Measurements from ENCODE around the gene EZH1.
"Not testable (repeated sequence)": the region's sequence is repeated elsewhere in the genome, so short reads cannot be mapped to it uniquely, and the experiment has no call there.

Gene EZH1

GRCh38 chr17:42748202-42748907 is 3.5 kb upstream of the EZH1 start:
- Histone ChIP-seq H3K36me3 (ENCODE audit: insufficient read depth, low read length) (no peaks in the 10 kb centered on the region), H3K27me3 (ENCODE audit: insufficient read depth, low read length) (peaks cover 17% of the 10 kb centered on the region), H3K4me3 (ENCODE audit: low read length) (no peak overlapping the region), H3K4me1 (ENCODE audit: insufficient read depth, low read length) (peaks cover 26% of the 10 kb centered on the region), H3K9ac (ENCODE audit: low read depth, low read length) (no peak overlapping the region), H3K9me3 (ENCODE audit: insufficient read depth, low read depth, low read length) (peaks cover 3% of the 10 kb centered on the region; the same call in 1 of the 2 replicates), H3K27ac (ENCODE audit: low read depth, low read length) (no peak overlapping the region)
- WGBS, result 59% methylated on average over 6 of the region's 7 CpGs

- Histone ChIP-seq H3K4me3 (ENCODE audit: low read length) (peak overlapping the region; percentile 69), H3K27me3 (ENCODE audit: insufficient read depth, low read length) (peaks cover 17% of the 10 kb centered on the region), H3K27ac (ENCODE audit: low read depth, low read length) (peak overlapping the region; percentile 84; the same call in 1 of the 2 replicates), H3K9me3 (ENCODE audit: insufficient read depth, low read depth, low read length) (peaks cover 3% of the 10 kb centered on the region; the same call in 1 of the 2 replicates), H3K36me3 (ENCODE audit: insufficient read depth, low read length) (no peaks in the 10 kb centered on the region), H3K4me1 (ENCODE audit: insufficient read depth, low read length) (peaks cover 29% of the 10 kb centered on the region), H3K9ac (ENCODE audit: low read depth, low read length) (peak overlapping the region; percentile 75)
- 3% methylated on average over 30 of the region's 32 CpGs for WGBS
These were observed 496 bp downstream of the EZH1 start for GRCh38 chr17:42744283-42744805.

- peak overlapping the region; percentile 75 for H3K9ac ChIP-seq (ENCODE audit: low read depth, low read length)
- peaks cover 23% of the 10 kb centered on the region for H3K4me1 ChIP-seq (ENCODE audit: insufficient read depth, low read length)
- H3K27me3 ChIP-seq (ENCODE audit: insufficient read depth, low read length), result peaks cover 17% of the 10 kb centered on the region
- H3K9me3 ChIP-seq (ENCODE audit: insufficient read depth, low read depth, low read length), result peaks cover 3% of the 10 kb centered on the region; the same call in 1 of the 2 replicates
- H3K27ac ChIP-seq (ENCODE audit: low read depth, low read length), result peak overlapping the region; percentile 84; the same call in 1 of the 2 replicates
- WGBS, result 69% methylated on average over 10 of the region's 10 CpGs
- H3K36me3 ChIP-seq (ENCODE audit: insufficient read depth, low read length), result no peaks in the 10 kb centered on the region
- H3K4me3 ChIP-seq (ENCODE audit: low read length), result peak overlapping the region; percentile 69
These were observed 1.1 kb downstream of the EZH1 start for GRCh38 chr17:42743595-42744282.

- not testable (repeated sequence) for H3K4me3 ChIP-seq (ENCODE audit: low read length); H3K27ac ChIP-seq (ENCODE audit: low read depth, low read length); H3K9me3 ChIP-seq (ENCODE audit: insufficient read depth, low read depth, low read length); H3K9ac ChIP-seq (ENCODE audit: low read depth, low read length); H3K36me3 ChIP-seq (ENCODE audit: insufficient read depth, low read length)
- Histone ChIP-seq H3K4me1 (ENCODE audit: insufficient read depth, low read length) (peaks cover 15% of the 10 kb centered on the region), H3K27me3 (ENCODE audit: insufficient read depth, low read length) (peaks cover 17% of the 10 kb centered on the region)
- 96% methylated on average over 11 of the region's 11 CpGs for WGBS
These were observed 1.9 kb downstream of the EZH1 start for GRCh38 chr17:42742916-42743315.

GRCh38 chr17:42740699-42741098 is 4.1 kb downstream of the EZH1 start:
- peaks cover 8% of the 10 kb centered on the region for H3K27me3 ChIP-seq (ENCODE audit: insufficient read depth, low read length)
- peaks cover 3% of the 10 kb centered on the region; the same call in 1 of the 2 replicates for H3K9me3 ChIP-seq (ENCODE audit: insufficient read depth, low read depth, low read length)
- no peak overlapping the region for H3K9ac ChIP-seq (ENCODE audit: low read depth, low read length)
- H3K36me3 ChIP-seq (ENCODE audit: insufficient read depth, low read length), result no peaks in the 10 kb centered on the region
- no peak overlapping the region for H3K27ac ChIP-seq (ENCODE audit: low read depth, low read length)
- no peak overlapping the region for H3K4me3 ChIP-seq (ENCODE audit: low read length)
- peaks cover 14% of the 10 kb centered on the region for H3K4me1 ChIP-seq (ENCODE audit: insufficient read depth, low read length)
- WGBS, result no CpG with 5 or more reads among the region's 1 CpG

- 98% methylated on average over 6 of the region's 6 CpGs for WGBS
- Histone ChIP-seq H3K4me3 (ENCODE audit: low read length) (no peak overlapping the region), H3K36me3 (ENCODE audit: insufficient read depth, low read length) (peaks cover 52% of the 10 kb centered on the region), H3K9ac (ENCODE audit: low read depth, low read length) (no peak overlapping the region), H3K4me1 (ENCODE audit: insufficient read depth, low read length) (no peaks in the 10 kb centered on the region), H3K9me3 (ENCODE audit: insufficient read depth, low read depth, low read length) (no peaks in the 10 kb centered on the region), H3K27me3 (ENCODE audit: insufficient read depth, low read length) (no peaks in the 10 kb centered on the region), H3K27ac (ENCODE audit: low read depth, low read length) (no peak overlapping the region)
These were observed 19.7 kb downstream of the EZH1 start for GRCh38 chr17:42725143-42725542.

- peaks cover 61% of the 10 kb centered on the region for H3K36me3 ChIP-seq (ENCODE audit: insufficient read depth, low read length)
- H3K9ac ChIP-seq (ENCODE audit: low read depth, low read length), result no peak overlapping the region
- WGBS, result 96% methylated on average over 3 of the region's 3 CpGs
- no peaks in the 10 kb centered on the region for H3K4me1 ChIP-seq (ENCODE audit: insufficient read depth, low read length)
- H3K27me3 ChIP-seq (ENCODE audit: insufficient read depth, low read length), result no peaks in the 10 kb centered on the region
- H3K9me3 ChIP-seq (ENCODE audit: insufficient read depth, low read depth, low read length), result no peaks in the 10 kb centered on the region
- H3K27ac ChIP-seq (ENCODE audit: low read depth, low read length), result no peak overlapping the region
- no peak overlapping the region for H3K4me3 ChIP-seq (ENCODE audit: low read length)
These were observed 21.2 kb downstream of the EZH1 start for GRCh38 chr17:42723636-42724035.

GRCh38 chr17:42720996-42721583 is 23.8 kb downstream of the EZH1 start:
- H3K36me3 ChIP-seq (ENCODE audit: insufficient read depth, low read length), result peaks cover 75% of the 10 kb centered on the region

GRCh38 chr17:42709561-42709960 is 35.3 kb downstream of the EZH1 start:
- 97% methylated on average over 2 of the region's 2 CpGs for WGBS
- H3K9me3 ChIP-seq (ENCODE audit: insufficient read depth, low read depth, low read length), result no peaks in the 10 kb centered on the region
- peaks cover 83% of the 10 kb centered on the region for H3K36me3 ChIP-seq (ENCODE audit: insufficient read depth, low read length)
- H3K9ac ChIP-seq (ENCODE audit: low read depth, low read length), result no peak overlapping the region
- no peak overlapping the region for H3K4me3 ChIP-seq (ENCODE audit: low read length)
- H3K4me1 ChIP-seq (ENCODE audit: insufficient read depth, low read length), result no peaks in the 10 kb centered on the region
- H3K27me3 ChIP-seq (ENCODE audit: insufficient read depth, low read length), result no peaks in the 10 kb centered on the region
- H3K27ac ChIP-seq (ENCODE audit: low read depth, low read length), result no peak overlapping the region

More at GRCh38 chr17:42720996-42721583, 23.8 kb downstream of the EZH1 start:
- H3K27me3 ChIP-seq (ENCODE audit: insufficient read depth, low read length), result no peaks in the 10 kb centered on the region
- no peaks in the 10 kb centered on the region for H3K4me1 ChIP-seq (ENCODE audit: insufficient read depth, low read length)
- no peak overlapping the region for H3K9ac ChIP-seq (ENCODE audit: low read depth, low read length)
- WGBS, result 85% methylated on average over 1 of the region's 2 CpGs
- H3K4me3 ChIP-seq (ENCODE audit: low read length), result no peak overlapping the region
- H3K27ac ChIP-seq (ENCODE audit: low read depth, low read length), result no peak overlapping the region
- H3K9me3 ChIP-seq (ENCODE audit: insufficient read depth, low read depth, low read length), result no peaks in the 10 kb centered on the region

- Histone ChIP-seq H3K27ac (ENCODE audit: low read depth, low read length) (no peak overlapping the region), H3K4me3 (ENCODE audit: low read length) (no peak overlapping the region), H3K4me1 (ENCODE audit: insufficient read depth, low read length) (no peaks in the 10 kb centered on the region), H3K9ac (ENCODE audit: low read depth, low read length) (no peak overlapping the region), H3K27me3 (ENCODE audit: insufficient read depth, low read length) (no peaks in the 10 kb centered on the region), H3K9me3 (ENCODE audit: insufficient read depth, low read depth, low read length) (no peaks in the 10 kb centered on the region), H3K36me3 (ENCODE audit: insufficient read depth, low read length) (peaks cover 87% of the 10 kb centered on the region)
- 88% methylated on average over 3 of the region's 3 CpGs for WGBS
These were observed 36.3 kb downstream of the EZH1 start for GRCh38 chr17:42708588-42708987.

- H3K9ac ChIP-seq (ENCODE audit: low read depth, low read length), result no peak overlapping the region
- no peaks in the 10 kb centered on the region for H3K27me3 ChIP-seq (ENCODE audit: insufficient read depth, low read length)
- no peaks in the 10 kb centered on the region for H3K9me3 ChIP-seq (ENCODE audit: insufficient read depth, low read depth, low read length)
- no peak overlapping the region for H3K27ac ChIP-seq (ENCODE audit: low read depth, low read length)
- no peaks in the 10 kb centered on the region for H3K4me1 ChIP-seq (ENCODE audit: insufficient read depth, low read length)
- peaks cover 87% of the 10 kb centered on the region for H3K36me3 ChIP-seq (ENCODE audit: insufficient read depth, low read length)
- 90% methylated on average over 4 of the region's 5 CpGs for WGBS
- no peak overlapping the region for H3K4me3 ChIP-seq (ENCODE audit: low read length)
These were observed 38.1 kb downstream of the EZH1 start for GRCh38 chr17:42706732-42707131.

All from HUES64 (cell line).